GM19023 (cell line): Measurements from ENCODE around the gene VWA3B.

Source experiments
- ATAC-seq: cut with Tn5 transposase; IDR thresholded peaks from one replicate; pipeline ENCODE4 v1.9.1; 2021; ENCODE audit warnings: mild to moderate bottlenecking, moderate library complexity; ENCODE audit not compliant: unreplicated experiment

The VWA3B gene

GRCh38 chr2:98324181-98324580 lies 237.2 kb downstream of the VWA3B start:
- ATAC-seq: no peak

GRCh38 chr2:98327776-98328175 lies 240.8 kb downstream of the VWA3B start:
- ATAC-seq: no peak

- no peak for ATAC-seq
Observed at GRCh38 chr2:98329549-98329948, 242.6 kb downstream of the VWA3B start.

- no peak for ATAC-seq
Observed at GRCh38 chr2:98332989-98333388, 246.0 kb downstream of the VWA3B start.

- ATAC-seq: no peak
Observed at GRCh38 chr2:98333922-98334321, 247.0 kb downstream of the VWA3B start.

- ATAC-seq: no peak
Observed at GRCh38 chr2:98334439-98335078, 247.6 kb downstream of the VWA3B start.

- ATAC-seq: no peak
Observed at GRCh38 chr2:98335271-98335670, 248.3 kb downstream of the VWA3B start.

GRCh38 chr2:98341241-98341640 lies 254.3 kb downstream of the VWA3B start:
- ATAC-seq: no peak

GRCh38 chr2:98343285-98343684 lies 256.3 kb downstream of the VWA3B start:
- no peak for ATAC-seq

- no peak for ATAC-seq
Observed at GRCh38 chr2:98346311-98347236, 259.6 kb downstream of the VWA3B start, which contains the start of gene CNGA3. TSS of gene CNGA3 (plus strand) at chr2:98346456. CDS start at chr2:98369976, 23,520 bp downstream.

GRCh38 chr2:98347298-98348065 lies 260.5 kb downstream of the VWA3B start:
- no peak for ATAC-seq

- no peak for ATAC-seq
Observed at GRCh38 chr2:98348066-98348561, 261.1 kb downstream of the VWA3B start.

- ATAC-seq: no peak
Observed at GRCh38 chr2:98350411-98350810, 263.4 kb downstream of the VWA3B start.

- ATAC-seq: no peak
Observed at GRCh38 chr2:98355881-98356280, 268.9 kb downstream of the VWA3B start.

- ATAC-seq: no peak
Observed at GRCh38 chr2:98356729-98357128, 269.8 kb downstream of the VWA3B start.

GRCh38 chr2:98357849-98358248 lies 270.9 kb downstream of the VWA3B start:
- no peak for ATAC-seq

GRCh38 chr2:98359986-98360385 lies 273.0 kb downstream of the VWA3B start:
- ATAC-seq: no peak
